WTC11 (cell line): Measurements from ENCODE around the gene FZR1. TPM values are rescaled to one million over a fixed set of nuclear protein-coding genes. Genes with fewer than 3 reads are reported as not detected.
A peak's percentile ranks its signal among the peaks of the same experiment; 100 is the strongest.

ENCODE experiments used
- ATAC-seq: fragments of 200-7000 bp; cut with Tn5 transposase; 2 replicates; pipeline ENCODE4 v1.10.0; 2021; ENCODE audit warnings: mild to moderate bottlenecking, moderate library complexity
- CTCF ChIA-PET: fragments of 300-600 bp; sonication (Branson Sonifier 250); formaldehyde crosslinking; loops from one replicate; lab custom pipeline; 2021; ENCODE audit warnings: antibody characterized with exemption; lab: Charles Lee
- POLR2A ChIA-PET: fragments of 350-600 bp; sonication (Branson Sonifier 250); formaldehyde crosslinking; loops from one replicate; lab custom pipeline; 2021; ENCODE audit warnings: antibody characterized with exemption; lab: Charles Lee
- DNase-seq: peaks from one replicate; pipeline ENCODE4 v3.0.0; 2021; ENCODE audit warnings: low spot score
- H3K27ac Mint-ChIP-seq: 2 replicates; pipeline ENCODE4 v1.8.0; 2021; ENCODE audit warnings: mixed read lengths
- H3K27me3 Mint-ChIP-seq: 2 replicates; pipeline ENCODE4 v1.8.0; 2021; ENCODE audit warnings: low read depth, mild to moderate bottlenecking, moderate library complexity, mixed read lengths
- H3K36me3 Mint-ChIP-seq: 2 replicates; pipeline ENCODE4 v1.8.0; 2021; ENCODE audit warnings: mixed read lengths
- H3K4me1 Mint-ChIP-seq: 2 replicates; pipeline ENCODE4 v1.8.0; 2022; ENCODE audit warnings: mixed read lengths
- H3K4me3 Mint-ChIP-seq: 2 replicates; pipeline ENCODE4 v1.8.0; 2021; ENCODE audit warnings: mild to moderate bottlenecking, moderate library complexity, mixed read lengths
- H3K9me3 Mint-ChIP-seq: 2 replicates; pipeline ENCODE4 v1.8.0; 2021; ENCODE audit warnings: mixed read lengths
- ELF4 ChIP-seq: sonication (generic); formaldehyde crosslinking; IDR thresholded peaks from 2 replicates; pipeline ENCODE4 v1.8.1; 2022; ENCODE audit warnings: low read depth, mild to moderate bottlenecking, moderate library complexity, missing genetic modification reagents
- EMX1 ChIP-seq: fragments of 250-450 bp; sonication (Bioruptor Pico); IDR thresholded peaks from 2 replicates; pipeline ENCODE4 v1.8.0; 2021; ENCODE audit warnings: mild to moderate bottlenecking
- ESRRA ChIP-seq: sonication (generic); formaldehyde crosslinking; IDR thresholded peaks from 2 replicates; pipeline ENCODE4 v1.8.1; 2022; ENCODE audit warnings: mild to moderate bottlenecking, missing genetic modification reagents, borderline replicate concordance
- FOXJ3 ChIP-seq: sonication (generic); formaldehyde crosslinking; IDR thresholded peaks from 2 replicates; pipeline ENCODE4 v1.9.0; 2021; ENCODE audit warnings: missing genetic modification reagents, mild to moderate bottlenecking, borderline replicate concordance
- FOXP1 ChIP-seq: sonication (generic); formaldehyde crosslinking; IDR thresholded peaks from 2 replicates; pipeline ENCODE4 v1.8.0; 2022; ENCODE audit warnings: missing genetic modification reagents, mild to moderate bottlenecking, moderate library complexity, borderline replicate concordance
- GTF2I ChIP-seq: fragments of 250-450 bp; sonication (Bioruptor Pico); conservative IDR thresholded peaks from 2 replicates; pipeline ENCODE4 v1.4.0; 2021; ENCODE audit warnings: mild to moderate bottlenecking
- KAT7 ChIP-seq: sonication (generic); formaldehyde crosslinking; IDR thresholded peaks from 2 replicates; pipeline ENCODE4 v1.8.1; 2023; ENCODE audit warnings: missing genetic modification reagents, mild to moderate bottlenecking, borderline replicate concordance
- MYBL2 ChIP-seq: sonication (generic); formaldehyde crosslinking; IDR thresholded peaks from 2 replicates; pipeline ENCODE4 v1.8.1; 2023; ENCODE audit warnings: mild to moderate bottlenecking, moderate library complexity, missing genetic modification reagents
- SP1 ChIP-seq: sonication (generic); formaldehyde crosslinking; conservative IDR thresholded peaks from 2 replicates; pipeline ENCODE4 v1.8.1; 2022; ENCODE audit warnings: missing genetic modification reagents
- TCF7 ChIP-seq: sonication (generic); formaldehyde crosslinking; IDR thresholded peaks from 2 replicates; pipeline ENCODE4 v1.8.0; 2022; ENCODE audit warnings: mild to moderate bottlenecking, low read depth, missing genetic modification reagents, moderate library complexity
- TEAD1 ChIP-seq: sonication (generic); formaldehyde crosslinking; IDR thresholded peaks from 2 replicates; pipeline ENCODE4 v1.8.0; 2022; ENCODE audit warnings: mild to moderate bottlenecking, missing genetic modification reagents
- ZNF263 ChIP-seq: sonication (generic); formaldehyde crosslinking; IDR thresholded peaks from 2 replicates; pipeline ENCODE4 v1.8.1; 2022; ENCODE audit warnings: low read depth, mild to moderate bottlenecking, moderate library complexity, missing genetic modification reagents
- total RNA-seq: library from RNA; stranded (reverse); gene quantifications from 3 replicates; pipeline ENCODE4 v1.2.3, GENCODE V29; 2021
- TF ChIP-seq, protein P1 (sequence below): fragments of 250-450 bp; sonication (Bioruptor Pico); IDR thresholded peaks from 2 replicates; pipeline ENCODE4 v1.9.0; 2021; ENCODE audit warnings: mild to moderate bottlenecking
- TF ChIP-seq, protein P2 (sequence below): fragments of 250-450 bp; sonication (Bioruptor Pico); IDR thresholded peaks from 2 replicates; pipeline ENCODE4 v1.8.0; 2021; ENCODE audit warnings: mild to moderate bottlenecking
- TF ChIP-seq, protein P3 (sequence below): sonication (generic); formaldehyde crosslinking; IDR thresholded peaks from 2 replicates; pipeline ENCODE4 v1.8.1; 2023; ENCODE audit warnings: mild to moderate bottlenecking, missing genetic modification reagents, borderline replicate concordance
- TF ChIP-seq, protein P4 (sequence below): sonication (generic); formaldehyde crosslinking; IDR thresholded peaks from 2 replicates; pipeline ENCODE4 v1.8.0; 2023; ENCODE audit warnings: mild to moderate bottlenecking, missing genetic modification reagents
- TF ChIP-seq, protein P5 (sequence below): sonication (generic); formaldehyde crosslinking; IDR thresholded peaks from 2 replicates; pipeline ENCODE4 v1.8.0; 2022; ENCODE audit warnings: mild to moderate bottlenecking, missing genetic modification reagents

Gene FZR1
- total RNA-seq, 1 experiment from 2014 or later, result 60.8 TPM

DNA sequence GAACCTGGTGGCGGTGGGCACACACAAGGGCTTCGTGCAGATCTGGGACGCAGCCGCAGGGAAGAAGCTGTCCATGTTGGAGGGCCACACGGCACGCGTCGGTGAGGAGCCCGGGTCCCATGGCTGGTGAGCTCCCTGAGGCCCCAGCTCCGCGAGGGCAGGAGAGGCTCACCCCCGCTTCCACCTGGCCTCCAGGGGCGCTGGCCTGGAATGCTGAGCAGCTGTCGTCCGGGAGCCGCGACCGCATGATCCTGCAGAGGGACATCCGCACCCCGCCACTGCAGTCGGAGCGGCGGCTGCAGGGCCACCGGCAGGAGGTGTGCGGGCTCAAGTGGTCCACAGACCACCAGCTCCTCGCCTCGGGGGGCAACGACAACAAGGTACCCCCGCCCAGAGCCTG lies 25.6 kb downstream of the FZR1 start:
- CTCF ChIA-PET, result interaction anchor here (1.0 to 1.5 kb wide), 5 partner anchors 13 to 193 kb away, joined by 3 to 8 read pairs (median 3); no protein-coding TSS in a partner anchor
- H3K36me3 Mint-ChIP-seq, result peaks cover 33% of the 10 kb centered on the region
- no peaks in the 10 kb centered on the region for H3K9me3 Mint-ChIP-seq
- DNase-seq, result no peak
- POLR2A ChIA-PET, result interaction anchor here (0.6 kb wide), 1 partner anchor 14 kb away, joined by 8 read pairs; no protein-coding TSS in a partner anchor
- H3K4me3 Mint-ChIP-seq, result no peak overlapping the region
- H3K4me1 Mint-ChIP-seq, result no peaks in the 10 kb centered on the region
- no peak overlapping the region for H3K27ac Mint-ChIP-seq
- TF ChIP-seq TEAD1 (CRISPR knock-in tag) (no peak), FOXJ3 (CRISPR knock-in tag) (no peak), MYBL2 (CRISPR knock-in tag) (no peak), KAT7 (CRISPR knock-in tag) (no peak), FOXP1 (CRISPR knock-in tag) (no peak)
- TF ChIP-seq, protein P1, sequence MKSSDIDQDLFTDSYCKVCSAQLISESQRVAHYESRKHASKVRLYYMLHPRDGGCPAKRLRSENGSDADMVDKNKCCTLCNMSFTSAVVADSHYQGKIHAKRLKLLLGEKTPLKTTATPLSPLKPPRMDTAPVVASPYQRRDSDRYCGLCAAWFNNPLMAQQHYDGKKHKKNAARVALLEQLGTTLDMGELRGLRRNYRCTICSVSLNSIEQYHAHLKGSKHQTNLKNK (CRISPR knock-in tag), result no peak
- TF ChIP-seq, protein P2, sequence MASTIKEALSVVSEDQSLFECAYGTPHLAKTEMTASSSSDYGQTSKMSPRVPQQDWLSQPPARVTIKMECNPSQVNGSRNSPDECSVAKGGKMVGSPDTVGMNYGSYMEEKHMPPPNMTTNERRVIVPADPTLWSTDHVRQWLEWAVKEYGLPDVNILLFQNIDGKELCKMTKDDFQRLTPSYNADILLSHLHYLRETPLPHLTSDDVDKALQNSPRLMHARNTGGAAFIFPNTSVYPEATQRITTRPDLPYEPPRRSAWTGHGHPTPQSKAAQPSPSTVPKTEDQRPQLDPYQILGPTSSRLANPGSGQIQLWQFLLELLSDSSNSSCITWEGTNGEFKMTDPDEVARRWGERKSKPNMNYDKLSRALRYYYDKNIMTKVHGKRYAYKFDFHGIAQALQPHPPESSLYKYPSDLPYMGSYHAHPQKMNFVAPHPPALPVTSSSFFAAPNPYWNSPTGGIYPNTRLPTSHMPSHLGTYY (CRISPR knock-in tag), result no peak
- TF ChIP-seq, protein P3, sequence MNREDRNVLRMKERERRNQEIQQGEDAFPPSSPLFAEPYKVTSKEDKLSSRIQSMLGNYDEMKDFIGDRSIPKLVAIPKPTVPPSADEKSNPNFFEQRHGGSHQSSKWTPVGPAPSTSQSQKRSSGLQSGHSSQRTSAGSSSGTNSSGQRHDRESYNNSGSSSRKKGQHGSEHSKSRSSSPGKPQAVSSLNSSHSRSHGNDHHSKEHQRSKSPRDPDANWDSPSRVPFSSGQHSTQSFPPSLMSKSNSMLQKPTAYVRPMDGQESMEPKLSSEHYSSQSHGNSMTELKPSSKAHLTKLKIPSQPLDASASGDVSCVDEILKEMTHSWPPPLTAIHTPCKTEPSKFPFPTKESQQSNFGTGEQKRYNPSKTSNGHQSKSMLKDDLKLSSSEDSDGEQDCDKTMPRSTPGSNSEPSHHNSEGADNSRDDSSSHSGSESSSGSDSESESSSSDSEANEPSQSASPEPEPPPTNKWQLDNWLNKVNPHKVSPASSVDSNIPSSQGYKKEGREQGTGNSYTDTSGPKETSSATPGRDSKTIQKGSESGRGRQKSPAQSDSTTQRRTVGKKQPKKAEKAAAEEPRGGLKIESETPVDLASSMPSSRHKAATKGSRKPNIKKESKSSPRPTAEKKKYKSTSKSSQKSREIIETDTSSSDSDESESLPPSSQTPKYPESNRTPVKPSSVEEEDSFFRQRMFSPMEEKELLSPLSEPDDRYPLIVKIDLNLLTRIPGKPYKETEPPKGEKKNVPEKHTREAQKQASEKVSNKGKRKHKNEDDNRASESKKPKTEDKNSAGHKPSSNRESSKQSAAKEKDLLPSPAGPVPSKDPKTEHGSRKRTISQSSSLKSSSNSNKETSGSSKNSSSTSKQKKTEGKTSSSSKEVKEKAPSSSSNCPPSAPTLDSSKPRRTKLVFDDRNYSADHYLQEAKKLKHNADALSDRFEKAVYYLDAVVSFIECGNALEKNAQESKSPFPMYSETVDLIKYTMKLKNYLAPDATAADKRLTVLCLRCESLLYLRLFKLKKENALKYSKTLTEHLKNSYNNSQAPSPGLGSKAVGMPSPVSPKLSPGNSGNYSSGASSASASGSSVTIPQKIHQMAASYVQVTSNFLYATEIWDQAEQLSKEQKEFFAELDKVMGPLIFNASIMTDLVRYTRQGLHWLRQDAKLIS, result no peak
- H3K27me3 Mint-ChIP-seq, result no peaks in the 10 kb centered on the region
- ATAC-seq, result peak; percentile 50; the same call in 1 of the 2 replicates

DNA sequence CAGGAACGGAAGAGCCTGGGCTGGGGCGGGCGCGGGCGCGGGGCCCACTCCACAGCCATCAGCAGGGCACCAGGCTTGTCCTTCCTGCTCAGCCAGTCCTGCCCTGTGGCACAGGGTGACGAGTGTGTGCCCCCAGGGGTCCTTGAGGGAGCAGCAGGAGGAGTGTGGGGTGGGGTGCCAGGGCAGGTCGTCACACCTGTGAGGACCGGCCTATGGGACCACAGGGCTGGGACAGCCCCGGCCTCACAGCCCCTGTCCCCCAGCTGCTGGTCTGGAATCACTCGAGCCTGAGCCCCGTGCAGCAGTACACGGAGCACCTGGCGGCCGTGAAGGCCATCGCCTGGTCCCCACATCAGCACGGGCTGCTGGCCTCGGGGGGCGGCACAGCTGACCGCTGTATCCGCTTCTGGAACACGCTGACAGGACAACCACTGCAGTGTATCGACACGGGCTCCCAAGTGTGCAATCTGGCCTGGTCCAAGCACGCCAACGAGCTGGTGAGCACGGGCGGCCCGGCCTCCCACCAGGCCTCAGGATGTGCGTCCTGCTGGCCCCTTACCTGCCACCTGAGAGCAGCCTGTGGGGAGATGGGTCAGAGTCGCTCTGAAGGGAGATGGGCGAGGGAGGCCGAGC lies 26.2 kb downstream of the FZR1 start:
- DNase-seq (no peak), ATAC-seq (no peak)
- POLR2A ChIA-PET, result no interaction called here
- H3K9me3 Mint-ChIP-seq, result no peaks in the 10 kb centered on the region
- peaks cover 29% of the 10 kb centered on the region for H3K36me3 Mint-ChIP-seq
- H3K4me1 Mint-ChIP-seq, result no peaks in the 10 kb centered on the region
- no peak overlapping the region for H3K4me3 Mint-ChIP-seq
- no peak overlapping the region for H3K27ac Mint-ChIP-seq
- CTCF ChIA-PET, result interaction anchor here (1.0 to 1.5 kb wide), 4 partner anchors 13 to 192 kb away, joined by 3 to 8 read pairs (median 4); no protein-coding TSS in a partner anchor
- H3K27me3 Mint-ChIP-seq, result no peaks in the 10 kb centered on the region
- no peak for TF ChIP-seq ESRRA (CRISPR knock-in tag)
- TF ChIP-seq, protein P3, result no peak
- TF ChIP-seq EMX1 (CRISPR knock-in tag), result no peak
- no peak for TF ChIP-seq ZNF263 (CRISPR knock-in tag)
- TF ChIP-seq ELF4 (CRISPR knock-in tag), result no peak
- TF ChIP-seq TCF7, result no peak
- no peak for TF ChIP-seq GTF2I (CRISPR knock-in tag)
- no peak for TF ChIP-seq SP1 (CRISPR knock-in tag)
- TF ChIP-seq, protein P4, sequence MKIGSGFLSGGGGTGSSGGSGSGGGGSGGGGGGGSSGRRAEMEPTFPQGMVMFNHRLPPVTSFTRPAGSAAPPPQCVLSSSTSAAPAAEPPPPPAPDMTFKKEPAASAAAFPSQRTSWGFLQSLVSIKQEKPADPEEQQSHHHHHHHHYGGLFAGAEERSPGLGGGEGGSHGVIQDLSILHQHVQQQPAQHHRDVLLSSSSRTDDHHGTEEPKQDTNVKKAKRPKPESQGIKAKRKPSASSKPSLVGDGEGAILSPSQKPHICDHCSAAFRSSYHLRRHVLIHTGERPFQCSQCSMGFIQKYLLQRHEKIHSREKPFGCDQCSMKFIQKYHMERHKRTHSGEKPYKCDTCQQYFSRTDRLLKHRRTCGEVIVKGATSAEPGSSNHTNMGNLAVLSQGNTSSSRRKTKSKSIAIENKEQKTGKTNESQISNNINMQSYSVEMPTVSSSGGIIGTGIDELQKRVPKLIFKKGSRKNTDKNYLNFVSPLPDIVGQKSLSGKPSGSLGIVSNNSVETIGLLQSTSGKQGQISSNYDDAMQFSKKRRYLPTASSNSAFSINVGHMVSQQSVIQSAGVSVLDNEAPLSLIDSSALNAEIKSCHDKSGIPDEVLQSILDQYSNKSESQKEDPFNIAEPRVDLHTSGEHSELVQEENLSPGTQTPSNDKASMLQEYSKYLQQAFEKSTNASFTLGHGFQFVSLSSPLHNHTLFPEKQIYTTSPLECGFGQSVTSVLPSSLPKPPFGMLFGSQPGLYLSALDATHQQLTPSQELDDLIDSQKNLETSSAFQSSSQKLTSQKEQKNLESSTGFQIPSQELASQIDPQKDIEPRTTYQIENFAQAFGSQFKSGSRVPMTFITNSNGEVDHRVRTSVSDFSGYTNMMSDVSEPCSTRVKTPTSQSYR (CRISPR knock-in tag), result no peak
- TF ChIP-seq, protein P1 (CRISPR knock-in tag), result no peak
- TF ChIP-seq, protein P5, sequence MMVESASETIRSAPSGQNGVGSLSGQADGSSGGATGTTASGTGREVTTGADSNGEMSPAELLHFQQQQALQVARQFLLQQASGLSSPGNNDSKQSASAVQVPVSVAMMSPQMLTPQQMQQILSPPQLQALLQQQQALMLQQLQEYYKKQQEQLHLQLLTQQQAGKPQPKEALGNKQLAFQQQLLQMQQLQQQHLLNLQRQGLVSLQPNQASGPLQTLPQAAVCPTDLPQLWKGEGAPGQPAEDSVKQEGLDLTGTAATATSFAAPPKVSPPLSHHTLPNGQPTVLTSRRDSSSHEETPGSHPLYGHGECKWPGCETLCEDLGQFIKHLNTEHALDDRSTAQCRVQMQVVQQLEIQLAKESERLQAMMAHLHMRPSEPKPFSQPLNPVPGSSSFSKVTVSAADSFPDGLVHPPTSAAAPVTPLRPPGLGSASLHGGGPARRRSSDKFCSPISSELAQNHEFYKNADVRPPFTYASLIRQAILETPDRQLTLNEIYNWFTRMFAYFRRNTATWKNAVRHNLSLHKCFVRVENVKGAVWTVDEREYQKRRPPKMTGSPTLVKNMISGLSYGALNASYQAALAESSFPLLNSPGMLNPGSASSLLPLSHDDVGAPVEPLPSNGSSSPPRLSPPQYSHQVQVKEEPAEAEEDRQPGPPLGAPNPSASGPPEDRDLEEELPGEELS (CRISPR knock-in tag), result no peak
